DND-41 (cell line): ENCODE measurements around the gene ANKFN1.

Experiments used
- ATAC-seq: fragments of 200-7000 bp; cut with Tn5 transposase; 3 replicates; pipeline ENCODE4 v1.9.1; 2021; ENCODE audit warnings: low read depth; ENCODE audit not compliant: insufficient read depth
- DNase-seq: peaks from one replicate; pipeline ENCODE4 v3.0.0-alpha.2; 2020
- H2AFZ ChIP-seq: 2 replicates; pipeline ENCODE4 v1.6.0; 2012; ENCODE audit warnings: low read depth, low read length
- H3K27ac ChIP-seq: 2 replicates; pipeline ENCODE4 v1.5.1; 2012; ENCODE audit warnings: low read length, inconsistent platforms
- H3K27me3 ChIP-seq: fragments of 200-600 bp; sonication (generic); 2 replicates; pipeline ENCODE4 v1.6.0; 2012; ENCODE audit warnings: low read length, mild to moderate bottlenecking, inconsistent platforms; ENCODE audit not compliant: insufficient read depth, poor library complexity
- H3K36me3 ChIP-seq: 2 replicates; pipeline ENCODE4 v1.5.1; 2012; ENCODE audit warnings: low read length, inconsistent platforms; ENCODE audit not compliant: insufficient read depth
- H3K4me1 ChIP-seq: 2 replicates; pipeline ENCODE4 v1.5.1; 2012; ENCODE audit warnings: mild to moderate bottlenecking, low read length; ENCODE audit not compliant: insufficient read depth
- H3K4me2 ChIP-seq: 2 replicates; pipeline ENCODE4 v1.6.0; 2012; ENCODE audit warnings: mild to moderate bottlenecking, moderate library complexity, low read length, inconsistent platforms; ENCODE audit not compliant: insufficient read depth
- H3K4me3 ChIP-seq, 2 experiments: fragments of 200-600 bp in 1 of 2; shearing (Covaris generic) in 1 of 2; 2 replicates each; pipeline ENCODE4 v1.5.1; 2012 to 2016; ENCODE audit warnings: inconsistent platforms in 2 of 2, low read length in 2 of 2, mild to moderate bottlenecking in 2 of 2, low read depth in 1 of 2, moderate library complexity in 1 of 2
- H3K79me2 ChIP-seq: 2 replicates; pipeline ENCODE4 v1.6.0; 2012; ENCODE audit warnings: low read length, inconsistent platforms; ENCODE audit not compliant: insufficient read depth
- H3K9ac ChIP-seq: 2 replicates; pipeline ENCODE4 v1.6.0; 2012; ENCODE audit warnings: low read depth, mild to moderate bottlenecking, inconsistent platforms, low read length, moderate library complexity
- H3K9me3 ChIP-seq: 2 replicates; pipeline ENCODE4 v1.5.1; 2012; ENCODE audit warnings: low read length, moderate library complexity, mild to moderate bottlenecking, inconsistent platforms; ENCODE audit not compliant: insufficient read depth, severe bottlenecking
- H4K20me1 ChIP-seq: 2 replicates; pipeline ENCODE4 v1.6.0; 2012; ENCODE audit warnings: low read length; ENCODE audit not compliant: insufficient read depth
- EZH2 ChIP-seq: IDR thresholded peaks from 3 replicates; pipeline ENCODE4 v1.6.1; 2012; ENCODE audit warnings: borderline replicate concordance, low read depth, mild to moderate bottlenecking, moderate library complexity, low read length, inconsistent platforms; ENCODE audit not compliant: severe bottlenecking
- TF ChIP-seq, protein P1 (sequence below): IDR thresholded peaks from 2 replicates; pipeline ENCODE4 v1.5.1; 2012; ENCODE audit warnings: borderline replicate concordance, low read length, moderate library complexity, mild to moderate bottlenecking; ENCODE audit not compliant: poor library complexity, severe bottlenecking; ENCODE audit errors: extremely low read depth

ANKFN1 gene

DNA sequence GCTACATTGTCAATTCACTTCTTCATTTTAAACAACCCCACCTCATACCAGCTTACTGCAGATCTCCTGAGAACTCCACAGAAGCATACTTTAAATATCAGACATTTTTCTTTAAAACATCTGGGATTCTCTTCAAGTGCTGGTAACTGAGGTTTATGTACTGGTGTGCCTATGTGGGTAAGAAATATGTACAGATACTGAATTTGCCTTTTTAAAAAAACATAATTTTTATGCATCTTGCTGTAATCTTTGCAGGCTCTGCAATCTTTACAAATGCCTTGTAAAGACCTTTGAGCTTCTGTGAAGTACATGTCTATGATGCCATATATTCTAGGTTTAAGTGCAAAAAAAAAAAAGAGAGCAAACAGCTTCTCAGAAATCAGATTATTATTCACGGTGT is 312.6 kb downstream of the ANKFN1 start:
- ATAC-seq (no peak), DNase-seq (no peak)
- no peaks in the 10 kb centered on the region for H3K9me3 ChIP-seq
- no peak overlapping the region for H3K4me2 ChIP-seq
- no peaks in the 10 kb centered on the region for H4K20me1 ChIP-seq
- no peak overlapping the region for H2AFZ ChIP-seq
- H3K4me1 ChIP-seq, result no peaks in the 10 kb centered on the region
- H3K79me2 ChIP-seq, result no peaks in the 10 kb centered on the region
- H3K27me3 ChIP-seq, result no peaks in the 10 kb centered on the region
- H3K36me3 ChIP-seq, result no peaks in the 10 kb centered on the region
- no peak overlapping the region for H3K9ac ChIP-seq
- TF ChIP-seq, protein P1, sequence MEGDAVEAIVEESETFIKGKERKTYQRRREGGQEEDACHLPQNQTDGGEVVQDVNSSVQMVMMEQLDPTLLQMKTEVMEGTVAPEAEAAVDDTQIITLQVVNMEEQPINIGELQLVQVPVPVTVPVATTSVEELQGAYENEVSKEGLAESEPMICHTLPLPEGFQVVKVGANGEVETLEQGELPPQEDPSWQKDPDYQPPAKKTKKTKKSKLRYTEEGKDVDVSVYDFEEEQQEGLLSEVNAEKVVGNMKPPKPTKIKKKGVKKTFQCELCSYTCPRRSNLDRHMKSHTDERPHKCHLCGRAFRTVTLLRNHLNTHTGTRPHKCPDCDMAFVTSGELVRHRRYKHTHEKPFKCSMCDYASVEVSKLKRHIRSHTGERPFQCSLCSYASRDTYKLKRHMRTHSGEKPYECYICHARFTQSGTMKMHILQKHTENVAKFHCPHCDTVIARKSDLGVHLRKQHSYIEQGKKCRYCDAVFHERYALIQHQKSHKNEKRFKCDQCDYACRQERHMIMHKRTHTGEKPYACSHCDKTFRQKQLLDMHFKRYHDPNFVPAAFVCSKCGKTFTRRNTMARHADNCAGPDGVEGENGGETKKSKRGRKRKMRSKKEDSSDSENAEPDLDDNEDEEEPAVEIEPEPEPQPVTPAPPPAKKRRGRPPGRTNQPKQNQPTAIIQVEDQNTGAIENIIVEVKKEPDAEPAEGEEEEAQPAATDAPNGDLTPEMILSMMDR, result no peak
- TF ChIP-seq EZH2, result no peak
- H3K4me3 ChIP-seq, result no peak overlapping the region
- no peak overlapping the region for H3K27ac ChIP-seq

DNA sequence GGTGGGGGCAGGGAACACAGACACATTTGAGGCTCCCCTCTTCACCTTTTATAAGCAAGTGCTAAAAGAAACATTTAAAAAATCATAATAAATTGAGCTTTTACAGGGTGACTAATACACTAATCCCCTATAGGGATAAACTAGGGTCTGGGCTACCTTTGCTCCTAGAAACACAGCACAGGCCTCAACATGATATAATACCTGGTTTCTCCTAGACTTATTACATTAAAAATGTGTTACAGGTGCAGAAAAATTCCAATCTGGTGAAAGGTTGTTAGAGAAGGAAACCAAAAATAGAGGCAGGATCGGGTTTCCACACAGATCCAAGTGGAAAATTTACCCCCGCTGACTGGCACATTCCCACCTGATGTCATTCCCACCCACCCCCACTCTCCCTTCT is 315.6 kb downstream of the ANKFN1 start:
- TF ChIP-seq, protein P1, result no peak
- TF ChIP-seq EZH2, result no peak
- H3K9me3 ChIP-seq, result peaks cover 3% of the 10 kb centered on the region
- H3K36me3 ChIP-seq, result no peaks in the 10 kb centered on the region
- H3K79me2 ChIP-seq, result no peaks in the 10 kb centered on the region
- no peak overlapping the region for H3K27ac ChIP-seq
- ATAC-seq, result no peak
- no peak overlapping the region for H2AFZ ChIP-seq
- H3K9ac ChIP-seq, result no peak overlapping the region
- H3K4me3 ChIP-seq, result no peak overlapping the region
- no peak overlapping the region for H3K4me2 ChIP-seq
- no peaks in the 10 kb centered on the region for H4K20me1 ChIP-seq
- no peaks in the 10 kb centered on the region for H3K27me3 ChIP-seq
- DNase-seq, result no peak
- no peaks in the 10 kb centered on the region for H3K4me1 ChIP-seq

DNA sequence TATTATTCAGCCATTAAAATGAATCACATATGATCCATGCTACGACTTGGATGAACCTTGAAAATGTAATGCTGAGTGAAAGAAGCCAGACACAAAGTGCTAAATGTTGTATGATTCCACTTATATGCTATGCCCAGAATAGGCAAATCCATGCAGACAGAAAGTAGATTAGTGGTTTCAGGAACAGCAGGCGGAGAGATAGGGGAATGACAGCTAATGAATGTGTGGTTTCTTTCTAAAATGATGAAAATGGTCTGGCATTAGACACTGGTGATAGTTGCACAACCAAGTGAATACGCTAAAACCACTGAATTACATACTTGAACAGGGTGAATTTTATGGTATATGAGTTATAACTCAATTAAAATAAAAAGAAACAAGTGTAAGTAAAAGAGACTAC is 318.4 kb downstream of the ANKFN1 start:
- Histone ChIP-seq H3K27me3 (no peaks in the 10 kb centered on the region), H3K36me3 (no peaks in the 10 kb centered on the region), H2AFZ (no peak overlapping the region), H4K20me1 (no peaks in the 10 kb centered on the region), H3K79me2 (no peaks in the 10 kb centered on the region), H3K9ac (no peak overlapping the region), H3K4me1 (no peaks in the 10 kb centered on the region), H3K9me3 (peaks cover 3% of the 10 kb centered on the region), H3K27ac (no peak overlapping the region), H3K4me2 (no peak overlapping the region), H3K4me3 (no peak overlapping the region)
- no peak for TF ChIP-seq EZH2
- TF ChIP-seq, protein P1, result no peak
- ATAC-seq (no peak), DNase-seq (no peak)

DNA sequence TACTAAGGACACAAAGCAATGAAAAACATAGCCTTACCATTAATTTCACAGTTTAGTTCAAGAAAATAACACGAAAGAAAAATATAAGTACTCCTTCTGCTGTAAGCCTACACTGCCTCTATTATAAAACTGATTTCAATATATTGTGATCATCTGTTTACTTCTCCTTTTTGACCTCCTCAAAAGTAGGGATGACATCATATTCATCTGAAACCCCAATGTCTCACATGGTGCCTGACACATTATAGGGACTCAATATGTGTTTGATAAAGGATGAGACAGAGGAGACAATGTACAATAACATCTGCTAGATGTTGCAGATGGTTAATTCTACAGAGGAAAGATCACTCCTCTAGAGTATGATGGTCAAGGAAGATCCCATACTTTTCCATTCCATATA is 321.8 kb downstream of the ANKFN1 start:
- H3K4me3 ChIP-seq, result no peak overlapping the region

More for the DNA sequence above, 321.8 kb downstream of the ANKFN1 start:
- Histone ChIP-seq H3K9me3 (peaks cover 3% of the 10 kb centered on the region), H3K27ac (no peak overlapping the region), H3K9ac (no peak overlapping the region), H4K20me1 (no peaks in the 10 kb centered on the region), H3K79me2 (no peaks in the 10 kb centered on the region), H3K4me1 (no peaks in the 10 kb centered on the region), H3K4me2 (no peak overlapping the region), H3K27me3 (no peaks in the 10 kb centered on the region), H2AFZ (no peak overlapping the region), H3K36me3 (no peaks in the 10 kb centered on the region)
- TF ChIP-seq EZH2, result no peak
- TF ChIP-seq, protein P1, result no peak
- no peak for ATAC-seq
- no peak for DNase-seq
